DOHH2 (cell line): ENCODE results near the gene GATAD2B.

Experiments used
- H3F3A ChIP-seq: fragments of 200-600 bp; sonication (generic), shearing (Covaris generic); 2 replicates; pipeline ENCODE4 v1.6.0; 2016; ENCODE audit warnings: antibody characterized with exemption, mild to moderate bottlenecking; ENCODE audit not compliant: control insufficient read depth, insufficient read depth
- H3K27ac ChIP-seq: fragments of 200-600 bp; sonication (generic); 2 replicates; pipeline ENCODE4 v1.5.1; 2014; ENCODE audit warnings: low read depth, mild to moderate bottlenecking, low read length, moderate library complexity
- H3K27me3 ChIP-seq: fragments of 200-600 bp; sonication (generic); 2 replicates; pipeline ENCODE4 v1.6.1; 2014; ENCODE audit warnings: mild to moderate bottlenecking, low read length, mixed read lengths; ENCODE audit not compliant: control insufficient read depth
- H3K36me3 ChIP-seq: fragments of 200-600 bp; sonication (generic); 2 replicates; pipeline ENCODE4 v1.6.1; 2014; ENCODE audit warnings: mild to moderate bottlenecking, low read length, moderate library complexity, mixed read lengths; ENCODE audit not compliant: control insufficient read depth
- H3K4me1 ChIP-seq: fragments of 200-600 bp; sonication (generic); 2 replicates; pipeline ENCODE4 v1.6.1; 2014; ENCODE audit warnings: mild to moderate bottlenecking, low read length, mixed read lengths; ENCODE audit not compliant: control insufficient read depth
- H3K4me2 ChIP-seq: fragments of 200-600 bp; sonication (generic); 2 replicates; pipeline ENCODE4 v1.6.0; 2014; ENCODE audit warnings: mild to moderate bottlenecking, low read length, moderate library complexity
- H3K4me3 ChIP-seq: fragments of 200-600 bp; sonication (generic); 2 replicates; pipeline ENCODE4 v1.5.1; 2014; ENCODE audit warnings: mild to moderate bottlenecking, low read length, mixed read lengths
- H3K79me2 ChIP-seq: fragments of 200-600 bp; sonication (generic); 2 replicates; pipeline ENCODE4 v1.6.1; 2014; ENCODE audit warnings: mild to moderate bottlenecking, low read length, mixed read lengths; ENCODE audit not compliant: control insufficient read depth
- H3K9me2 ChIP-seq: fragments of 200-600 bp; sonication (generic); replicated peaks from 2 replicates; pipeline ENCODE4 v1.6.1; 2014; ENCODE audit warnings: mild to moderate bottlenecking, low read length, mixed read lengths; ENCODE audit not compliant: control insufficient read depth
- H3K9me3 ChIP-seq: fragments of 200-600 bp; sonication (generic); 2 replicates; pipeline ENCODE4 v1.6.1; 2014; ENCODE audit warnings: antibody characterized with exemption, low read length, mixed read lengths; ENCODE audit not compliant: control insufficient read depth, insufficient read depth
- H4K20me1 ChIP-seq: fragments of 200-600 bp; sonication (generic); 2 replicates; pipeline ENCODE4 v1.6.0; 2014; ENCODE audit warnings: low read depth, mild to moderate bottlenecking, antibody characterized with exemption, low read length, moderate library complexity; ENCODE audit not compliant: control insufficient read depth, insufficient read depth
- EZH2phosphoT487 ChIP-seq: fragments of 200-600 bp; sonication (generic); IDR thresholded peaks from 2 replicates; pipeline ENCODE4 v1.6.1; 2017; ENCODE audit warnings: borderline replicate concordance, mild to moderate bottlenecking, antibody characterized with exemption, low read length, moderate library complexity, mixed read lengths
- TF ChIP-seq, protein P1 (sequence below): fragments of 200-600 bp; sonication (generic); IDR thresholded peaks from one replicate; pipeline ENCODE4 v1.5.1; 2014; ENCODE audit warnings: antibody characterized with exemption, mild to moderate bottlenecking, low read depth, low read length; ENCODE audit not compliant: poor library complexity, severe bottlenecking

GATAD2B gene

DNA sequence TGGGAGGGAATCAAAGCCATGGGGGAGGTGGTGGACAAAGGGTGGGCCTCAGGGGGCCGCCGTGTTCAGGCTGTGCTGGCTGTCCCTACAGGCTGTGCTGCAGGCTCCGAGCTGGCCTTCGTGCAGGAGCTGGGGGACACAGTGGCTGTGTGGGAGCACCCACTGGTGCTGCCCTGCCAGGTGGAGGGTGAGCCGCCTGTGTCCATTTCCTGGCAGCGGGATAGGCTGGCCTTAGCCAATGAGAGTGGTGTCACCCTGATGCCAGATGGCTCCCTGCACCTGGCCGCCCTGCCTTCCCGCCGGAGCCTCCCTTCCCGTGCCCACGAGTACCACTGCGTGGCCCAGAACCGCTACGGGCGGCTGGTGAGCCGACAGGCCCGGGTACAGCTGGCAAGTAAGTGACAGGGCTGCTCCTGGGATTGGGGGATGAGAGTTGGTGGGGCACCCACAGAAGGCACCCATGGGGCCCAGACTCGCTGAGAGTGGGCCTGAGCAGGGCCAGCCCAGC is 127.4 kb downstream of the GATAD2B start:
- no peak overlapping the region for H3K27ac ChIP-seq
- H3K27me3 ChIP-seq, result no peaks in the 10 kb centered on the region; the same call in 1 of the 2 replicates
- H3K4me2 ChIP-seq, result no peak overlapping the region
- no peaks in the 10 kb centered on the region for H3K79me2 ChIP-seq
- H3K4me3 ChIP-seq, result no peak overlapping the region
- no peak for TF ChIP-seq EZH2phosphoT487
- TF ChIP-seq, protein P1, sequence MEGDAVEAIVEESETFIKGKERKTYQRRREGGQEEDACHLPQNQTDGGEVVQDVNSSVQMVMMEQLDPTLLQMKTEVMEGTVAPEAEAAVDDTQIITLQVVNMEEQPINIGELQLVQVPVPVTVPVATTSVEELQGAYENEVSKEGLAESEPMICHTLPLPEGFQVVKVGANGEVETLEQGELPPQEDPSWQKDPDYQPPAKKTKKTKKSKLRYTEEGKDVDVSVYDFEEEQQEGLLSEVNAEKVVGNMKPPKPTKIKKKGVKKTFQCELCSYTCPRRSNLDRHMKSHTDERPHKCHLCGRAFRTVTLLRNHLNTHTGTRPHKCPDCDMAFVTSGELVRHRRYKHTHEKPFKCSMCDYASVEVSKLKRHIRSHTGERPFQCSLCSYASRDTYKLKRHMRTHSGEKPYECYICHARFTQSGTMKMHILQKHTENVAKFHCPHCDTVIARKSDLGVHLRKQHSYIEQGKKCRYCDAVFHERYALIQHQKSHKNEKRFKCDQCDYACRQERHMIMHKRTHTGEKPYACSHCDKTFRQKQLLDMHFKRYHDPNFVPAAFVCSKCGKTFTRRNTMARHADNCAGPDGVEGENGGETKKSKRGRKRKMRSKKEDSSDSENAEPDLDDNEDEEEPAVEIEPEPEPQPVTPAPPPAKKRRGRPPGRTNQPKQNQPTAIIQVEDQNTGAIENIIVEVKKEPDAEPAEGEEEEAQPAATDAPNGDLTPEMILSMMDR, result no peak
- H3K36me3 ChIP-seq, result no peaks in the 10 kb centered on the region
- peaks cover 12% of the 10 kb centered on the region for H3F3A ChIP-seq
- H3K4me1 ChIP-seq, result peaks cover 20% of the 10 kb centered on the region
- no peaks in the 10 kb centered on the region for H3K9me2 ChIP-seq
- H4K20me1 ChIP-seq, result no peaks in the 10 kb centered on the region
- H3K9me3 ChIP-seq, result no peaks in the 10 kb centered on the region

- Histone ChIP-seq H3K79me2 (no peaks in the 10 kb centered on the region), H4K20me1 (no peaks in the 10 kb centered on the region), H3K9me3 (no peaks in the 10 kb centered on the region), H3K4me1 (peaks cover 26% of the 10 kb centered on the region), H3K9me2 (no peaks in the 10 kb centered on the region), H3F3A (peaks cover 12% of the 10 kb centered on the region), H3K27ac (no peak overlapping the region), H3K27me3 (peaks cover 5% of the 10 kb centered on the region; the same call in 1 of the 2 replicates), H3K4me3 (no peak overlapping the region), H3K36me3 (no peaks in the 10 kb centered on the region), H3K4me2 (no peak overlapping the region)
- TF ChIP-seq EZH2phosphoT487, result no peak
- TF ChIP-seq, protein P1, result no peak
Measured at GRCh38 chr1:153794624-153795329, 128.0 kb downstream of the GATAD2B start.

DNA sequence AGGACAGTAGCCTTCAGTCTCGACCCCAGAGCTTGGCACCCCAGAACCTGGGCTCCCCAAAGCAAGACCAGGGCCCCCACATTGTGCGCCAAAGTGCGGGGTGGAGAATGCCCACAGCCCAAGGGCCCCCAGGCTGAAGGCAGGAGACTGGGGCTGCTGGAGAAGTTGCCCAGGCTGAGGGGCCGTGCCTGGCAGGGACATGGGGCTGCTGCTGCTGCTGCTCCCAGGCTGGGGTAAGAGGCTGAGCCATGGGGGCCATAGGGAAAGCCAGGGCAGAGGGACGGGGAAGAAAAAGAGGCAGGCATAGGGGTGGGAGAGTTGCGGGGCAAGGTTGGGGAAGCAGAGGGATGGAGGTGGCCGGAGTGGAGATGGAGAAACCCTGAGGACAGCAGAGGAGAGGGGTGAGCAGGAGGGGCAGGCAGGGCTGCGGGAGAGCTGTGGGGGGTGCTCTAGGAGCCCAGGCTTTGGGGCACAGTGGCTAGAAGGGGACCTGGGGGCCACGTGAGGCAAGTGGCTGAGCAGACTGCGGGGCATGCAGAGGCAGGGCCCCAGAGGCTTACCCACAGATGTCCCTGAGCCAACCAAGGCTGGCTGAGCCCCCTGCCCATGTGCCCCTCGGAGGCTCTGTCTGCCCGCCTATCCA is 128.7 kb downstream of the GATAD2B start:
- Histone ChIP-seq H3K27me3 (peaks cover 11% of the 10 kb centered on the region), H3K9me3 (no peaks in the 10 kb centered on the region), H3K4me2 (no peak overlapping the region), H3K4me1 (peaks cover 33% of the 10 kb centered on the region), H3K9me2 (no peaks in the 10 kb centered on the region), H3K79me2 (no peaks in the 10 kb centered on the region), H3K27ac (no peak overlapping the region), H3K36me3 (no peaks in the 10 kb centered on the region), H3K4me3 (no peak overlapping the region), H3F3A (peaks cover 12% of the 10 kb centered on the region), H4K20me1 (no peaks in the 10 kb centered on the region)
- TF ChIP-seq, protein P1, result no peak
- TF ChIP-seq EZH2phosphoT487, result no peak
